GM21576 (cell line): ENCODE data around the gene ZNF804A.
A peak's percentile ranks its signal among the peaks of the same experiment; 100 is the strongest.
"Not testable (repeated sequence)": the region's sequence is repeated elsewhere in the genome, so short reads cannot be mapped to it uniquely, and the experiment has no call there.

Experiments
- ATAC-seq: cut with Tn5 transposase; IDR thresholded peaks from one replicate; pipeline ENCODE4 v1.9.1; 2021; ENCODE audit warnings: mild to moderate bottlenecking, moderate library complexity; ENCODE audit not compliant: unreplicated experiment

Gene ZNF804A

GRCh38 chr2:184698476-184698875 lies 100.1 kb downstream of the ZNF804A start:
- ATAC-seq = no peak

- ATAC-seq = no peak
These were observed 123.6 kb downstream of the ZNF804A start for GRCh38 chr2:184721881-184722280.

GRCh38 chr2:184727813-184728212 lies 129.5 kb downstream of the ZNF804A start:
- no peak for ATAC-seq

- ATAC-seq = no peak
These were observed 130.1 kb downstream of the ZNF804A start for GRCh38 chr2:184728411-184728810.

GRCh38 chr2:184729581-184729980 lies 131.3 kb downstream of the ZNF804A start:
- no peak for ATAC-seq

GRCh38 chr2:184730288-184730687 lies 132.0 kb downstream of the ZNF804A start:
- peak; percentile 70 for ATAC-seq

GRCh38 chr2:184734338-184734737 lies 136.0 kb downstream of the ZNF804A start:
- no peak for ATAC-seq

- no peak for ATAC-seq
These were observed 137.3 kb downstream of the ZNF804A start for GRCh38 chr2:184735611-184736010.

GRCh38 chr2:184743096-184743495 lies 144.8 kb downstream of the ZNF804A start:
- no peak for ATAC-seq

GRCh38 chr2:184756161-184756560 lies 157.8 kb downstream of the ZNF804A start:
- no peak for ATAC-seq

- no peak for ATAC-seq
These were observed 158.6 kb downstream of the ZNF804A start for GRCh38 chr2:184756885-184757284.

GRCh38 chr2:184759557-184760255 lies 161.4 kb downstream of the ZNF804A start:
- not testable (repeated sequence) for ATAC-seq

- no peak for ATAC-seq
These were observed 162.6 kb downstream of the ZNF804A start for GRCh38 chr2:184760931-184761330.

- ATAC-seq = no peak
These were observed 167.0 kb downstream of the ZNF804A start for GRCh38 chr2:184765112-184765895.

GRCh38 chr2:184767059-184767458 lies 168.7 kb downstream of the ZNF804A start:
- no peak for ATAC-seq

- ATAC-seq = no peak
These were observed 170.7 kb downstream of the ZNF804A start for GRCh38 chr2:184769023-184769422.

- no peak for ATAC-seq
These were observed 171.4 kb downstream of the ZNF804A start for GRCh38 chr2:184769686-184770085.

GRCh38 chr2:184779777-184780176 lies 181.4 kb downstream of the ZNF804A start:
- no peak for ATAC-seq

- no peak for ATAC-seq
These were observed 182.1 kb downstream of the ZNF804A start for GRCh38 chr2:184780384-184780783.

GRCh38 chr2:184780944-184781343 lies 182.6 kb downstream of the ZNF804A start:
- ATAC-seq = no peak

GRCh38 chr2:184783576-184783975 lies 185.2 kb downstream of the ZNF804A start:
- ATAC-seq = no peak

GRCh38 chr2:184793176-184793575 lies 194.8 kb downstream of the ZNF804A start:
- no peak for ATAC-seq
